Sigmoid colon (tissue), 4 donors: Measurements from ENCODE around the gene BANF2.

ENCODE experiments used
- EP300 ChIP-seq, 4 donors: sonication (generic); formaldehyde crosslinking; IDR thresholded peaks; one replicate each; pipeline ENCODE4 v1.6.1; 2017; ENCODE audit warnings: antibody characterized with exemption in 4 of 4
- POLR2A ChIP-seq, 2 donors: fragments of 450-650 bp; IDR thresholded peaks; one replicate each; pipeline ENCODE4 v1.6.1; 2016; ENCODE audit warnings: antibody characterized with exemption in 2 of 2, mild to moderate bottlenecking in 2 of 2, moderate library complexity in 2 of 2
- TF ChIP-seq, protein P1 (sequence below), 4 experiments: fragments of 450-650 bp in 3 of 4; fragments of 200-600 bp in 1 of 4; IDR thresholded peaks; one replicate each; pipeline ENCODE4 v1.5.1; 2016 to 2019; ENCODE audit warnings: antibody characterized with exemption in 4 of 4, mild to moderate bottlenecking in 3 of 4, moderate library complexity in 2 of 4

DNA sequence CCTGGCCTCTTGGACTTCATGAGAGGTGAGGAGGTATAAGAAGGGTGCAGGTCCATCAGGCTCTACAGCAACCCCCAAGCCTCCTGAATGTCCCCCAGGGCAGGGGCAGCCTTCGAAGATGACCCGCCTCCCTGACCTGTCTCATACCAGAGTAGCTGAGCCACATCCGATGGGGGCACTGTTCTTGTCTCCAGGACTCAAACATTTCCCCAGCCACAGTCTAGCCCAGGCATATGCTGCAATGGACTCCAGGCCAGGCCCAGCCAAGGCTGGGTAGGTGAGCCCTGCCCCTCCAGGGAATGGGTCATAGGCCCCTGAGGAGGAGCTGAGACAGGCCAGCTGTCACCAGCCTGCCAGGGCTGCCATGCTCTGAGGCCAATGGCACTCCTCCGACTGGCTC, 65.3 kb downstream of the BANF2 start:
- TF ChIP-seq, protein P1, sequence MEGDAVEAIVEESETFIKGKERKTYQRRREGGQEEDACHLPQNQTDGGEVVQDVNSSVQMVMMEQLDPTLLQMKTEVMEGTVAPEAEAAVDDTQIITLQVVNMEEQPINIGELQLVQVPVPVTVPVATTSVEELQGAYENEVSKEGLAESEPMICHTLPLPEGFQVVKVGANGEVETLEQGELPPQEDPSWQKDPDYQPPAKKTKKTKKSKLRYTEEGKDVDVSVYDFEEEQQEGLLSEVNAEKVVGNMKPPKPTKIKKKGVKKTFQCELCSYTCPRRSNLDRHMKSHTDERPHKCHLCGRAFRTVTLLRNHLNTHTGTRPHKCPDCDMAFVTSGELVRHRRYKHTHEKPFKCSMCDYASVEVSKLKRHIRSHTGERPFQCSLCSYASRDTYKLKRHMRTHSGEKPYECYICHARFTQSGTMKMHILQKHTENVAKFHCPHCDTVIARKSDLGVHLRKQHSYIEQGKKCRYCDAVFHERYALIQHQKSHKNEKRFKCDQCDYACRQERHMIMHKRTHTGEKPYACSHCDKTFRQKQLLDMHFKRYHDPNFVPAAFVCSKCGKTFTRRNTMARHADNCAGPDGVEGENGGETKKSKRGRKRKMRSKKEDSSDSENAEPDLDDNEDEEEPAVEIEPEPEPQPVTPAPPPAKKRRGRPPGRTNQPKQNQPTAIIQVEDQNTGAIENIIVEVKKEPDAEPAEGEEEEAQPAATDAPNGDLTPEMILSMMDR (IDR thresholded peaks at IDR 0.05): no peak
- no peak for TF ChIP-seq EP300 (IDR thresholded peaks at IDR 0.05)
- no peak for TF ChIP-seq POLR2A (IDR thresholded peaks at IDR 0.05)
